HG03575 (cell line): ENCODE results near the gene GNA14.
A peak's percentile ranks its signal among the peaks of the same experiment; 100 is the strongest.
"Not testable (repeated sequence)": the region's sequence is repeated elsewhere in the genome, so short reads cannot be mapped to it uniquely, and the experiment has no call there.

ENCODE experiments used
- ATAC-seq: cut with Tn5 transposase; IDR thresholded peaks from one replicate; pipeline ENCODE4 v1.9.1; 2021; ENCODE audit not compliant: unreplicated experiment, insufficient number of reproducible peaks, low FRiP score; ENCODE audit errors: extremely low read depth

The GNA14 gene

GRCh38 chr9:77463151-77463550 lies 185.0 kb downstream of the GNA14 start:
- ATAC-seq: no peak

GRCh38 chr9:77462066-77462465 lies 186.1 kb downstream of the GNA14 start:
- no peak for ATAC-seq

GRCh38 chr9:77460938-77461337 lies 187.2 kb downstream of the GNA14 start:
- no peak for ATAC-seq

GRCh38 chr9:77457916-77458592 lies 190.1 kb downstream of the GNA14 start:
- no peak for ATAC-seq

DNA sequence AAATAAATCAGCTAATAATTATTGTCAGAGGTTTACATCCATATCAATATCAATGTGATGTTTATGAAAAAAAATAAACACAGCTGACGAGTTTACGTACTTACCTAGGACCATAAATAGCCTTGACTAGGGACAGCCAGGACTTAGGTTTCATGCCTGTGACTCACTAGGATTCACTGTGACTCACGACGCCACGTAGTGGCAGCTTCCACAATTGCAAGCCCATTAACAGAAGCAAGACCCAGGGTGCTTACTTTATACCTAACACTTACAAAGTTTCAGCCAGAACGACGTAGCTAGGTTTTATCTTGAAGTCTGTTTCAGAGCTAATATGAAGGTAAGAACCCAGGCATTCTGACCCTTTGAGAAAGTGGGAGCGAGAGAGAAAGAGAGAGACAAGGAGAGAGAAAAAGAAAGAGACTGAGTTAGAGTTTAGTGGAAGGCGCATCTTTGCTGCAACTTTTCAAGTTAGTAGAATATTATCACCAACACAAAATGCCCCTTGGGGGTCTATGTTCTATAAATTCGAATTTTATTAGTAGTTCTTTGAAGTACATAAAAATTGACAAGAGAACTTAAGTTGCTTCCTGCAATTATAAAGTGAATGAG lies 191.2 kb downstream of the GNA14 start:
- ATAC-seq: peak; percentile 55

DNA sequence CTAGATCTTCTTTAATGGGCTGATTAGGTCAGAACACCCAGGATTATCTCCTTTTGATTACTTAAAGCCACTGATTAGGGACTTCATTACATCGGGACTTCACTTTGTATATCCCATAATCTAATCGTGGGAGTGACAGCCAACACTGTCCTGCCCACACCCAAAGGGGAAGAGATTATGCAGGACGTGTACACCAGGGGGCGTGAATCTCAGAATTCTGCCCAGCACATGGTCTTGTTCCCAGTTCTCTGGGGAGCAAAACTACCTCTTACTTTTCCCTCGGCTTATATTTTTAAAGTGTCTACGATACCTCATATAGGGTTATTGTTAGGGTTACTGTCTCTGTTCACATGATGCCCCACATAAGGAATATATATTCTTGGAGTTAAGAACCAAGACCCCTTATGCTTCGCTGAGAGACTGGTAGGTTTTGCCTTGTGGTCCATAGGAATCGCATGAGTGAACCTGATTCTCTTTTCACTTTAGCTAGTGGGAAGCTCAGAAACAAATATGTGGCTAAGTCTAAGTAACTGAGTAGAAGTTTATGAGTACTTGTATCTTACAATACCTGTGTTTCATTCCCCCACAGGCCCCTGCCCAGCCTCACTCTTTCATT lies 192.7 kb downstream of the GNA14 start:
- no peak for ATAC-seq

DNA sequence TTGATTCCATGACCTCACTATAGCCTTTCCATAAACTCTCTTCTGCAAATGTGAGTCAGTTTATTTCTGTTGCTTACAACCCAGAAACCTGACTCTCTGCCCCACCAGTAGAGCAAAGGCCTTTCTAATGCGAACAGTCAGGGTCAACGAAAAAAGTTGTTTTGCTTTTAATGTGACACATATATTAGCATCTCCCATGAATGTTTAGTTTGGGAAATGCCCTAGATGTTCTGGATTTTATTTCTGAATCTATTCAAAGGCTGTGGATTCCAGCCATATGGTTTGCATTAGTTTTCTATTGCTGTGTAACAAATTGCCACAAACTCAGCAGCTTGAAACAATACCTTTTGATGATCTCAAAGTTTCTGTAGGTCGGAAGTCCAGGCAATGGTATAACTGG lies 193.5 kb downstream of the GNA14 start:
- ATAC-seq: no peak

DNA sequence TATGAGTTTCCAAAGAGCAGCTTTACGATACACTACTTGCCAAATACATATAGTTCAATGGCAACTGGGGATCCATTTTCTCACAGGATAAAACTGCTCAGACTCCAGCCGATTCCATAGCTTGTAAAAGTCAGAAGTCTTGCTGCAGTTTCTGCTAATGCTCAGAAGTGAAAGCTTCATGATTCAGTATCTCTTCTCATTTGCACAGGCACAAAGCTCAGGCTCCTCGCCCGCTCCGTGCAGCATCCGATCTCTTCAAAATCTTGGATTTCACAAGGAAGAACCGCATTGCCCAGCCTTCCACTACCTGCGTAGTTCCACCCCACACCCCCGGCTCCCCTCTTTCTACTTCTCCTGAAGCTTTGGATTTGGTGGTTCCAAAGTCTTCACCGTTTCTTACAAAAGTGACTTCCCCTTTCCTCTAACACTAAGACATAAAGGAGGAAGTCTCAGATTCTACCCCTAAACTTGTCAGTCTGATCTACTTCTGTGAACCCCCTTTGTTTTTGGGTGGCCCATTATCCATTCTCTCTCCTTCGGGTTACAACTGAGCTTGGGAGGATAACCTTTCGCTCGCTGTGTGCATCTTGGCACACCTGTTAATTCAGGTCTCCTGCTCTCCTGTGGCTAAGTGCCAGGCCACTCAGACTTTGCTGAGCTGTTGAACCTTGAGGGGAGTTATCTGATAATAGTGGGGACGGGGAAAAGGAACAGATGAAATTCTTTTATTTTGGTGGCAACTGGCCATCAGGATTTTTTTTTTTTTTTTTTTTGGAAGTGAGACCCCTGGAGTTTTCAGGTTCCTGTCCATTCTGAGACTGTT lies 194.1 kb downstream of the GNA14 start:
- no peak for ATAC-seq

DNA sequence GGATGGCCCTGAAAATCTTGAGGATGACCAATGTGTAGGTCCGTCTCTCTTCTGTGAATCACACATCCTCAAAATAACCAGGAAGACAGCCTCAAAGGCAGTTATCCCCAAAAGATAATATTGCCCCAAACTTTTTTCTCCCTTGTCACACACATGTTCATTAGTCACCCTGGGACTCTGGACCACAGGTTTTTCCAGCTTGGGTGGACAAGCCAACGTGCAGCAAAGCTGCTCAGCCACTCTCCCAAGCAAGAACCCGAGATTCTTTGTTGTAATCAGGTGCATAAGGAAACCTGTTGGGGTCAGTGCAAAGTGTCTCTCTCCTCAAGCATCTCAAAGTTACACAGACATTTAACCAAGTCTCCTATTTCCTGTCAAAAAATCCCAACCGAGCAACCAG lies 196.6 kb downstream of the GNA14 start:
- ATAC-seq: no peak

GRCh38 chr9:77450085-77450475 lies 198.0 kb downstream of the GNA14 start:
- ATAC-seq: no peak

GRCh38 chr9:77449240-77450084 lies 198.7 kb downstream of the GNA14 start:
- no peak for ATAC-seq

DNA sequence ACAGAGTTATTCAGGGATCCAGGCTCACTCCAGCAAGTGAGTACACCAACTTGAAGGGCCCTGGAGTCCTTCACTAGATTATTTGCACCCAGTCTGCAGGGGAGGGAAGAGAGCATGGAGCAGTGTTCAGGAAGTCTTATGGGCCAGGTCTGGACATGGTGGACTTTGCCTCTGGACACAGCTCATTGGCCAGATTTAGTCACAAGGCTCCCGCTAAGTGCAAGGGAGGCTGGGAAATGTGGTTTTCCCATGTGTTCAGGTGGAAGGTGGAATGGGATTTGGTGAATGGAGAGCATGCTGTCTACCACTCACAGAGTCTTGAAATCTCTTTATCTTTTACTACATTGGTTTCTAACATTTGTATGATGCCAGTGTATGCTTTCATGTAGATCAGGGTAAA lies 200.5 kb downstream of the GNA14 start:
- no peak for ATAC-seq

DNA sequence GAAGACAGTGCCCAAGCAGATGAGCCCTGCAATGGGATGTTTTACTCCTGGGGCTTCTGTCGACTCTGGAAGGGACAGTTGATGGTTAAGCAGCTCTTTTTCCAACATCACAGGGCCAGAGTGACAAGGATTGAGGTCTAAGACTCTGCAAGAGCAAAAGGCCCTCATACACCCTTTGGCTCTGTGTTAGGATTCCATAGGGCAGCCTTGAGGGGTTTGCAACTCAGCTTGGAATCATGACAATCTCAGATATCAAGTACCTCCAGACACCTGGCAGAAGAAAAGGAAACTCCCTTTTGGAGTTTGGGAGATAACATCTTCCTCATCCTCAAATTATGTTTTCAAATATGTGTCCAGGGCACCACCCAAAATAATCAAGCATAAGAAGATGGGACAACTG lies 205.7 kb downstream of the GNA14 start:
- no peak for ATAC-seq

- ATAC-seq: not testable (repeated sequence)
These were observed 207.0 kb downstream of the GNA14 start for GRCh38 chr9:77441124-77441523.

GRCh38 chr9:77440057-77440456 lies 208.1 kb downstream of the GNA14 start:
- ATAC-seq: no peak

- no peak for ATAC-seq
These were observed 209.5 kb downstream of the GNA14 start for GRCh38 chr9:77438653-77439052.

- ATAC-seq: no peak
These were observed 212.4 kb downstream of the GNA14 start for GRCh38 chr9:77435688-77436087.

DNA sequence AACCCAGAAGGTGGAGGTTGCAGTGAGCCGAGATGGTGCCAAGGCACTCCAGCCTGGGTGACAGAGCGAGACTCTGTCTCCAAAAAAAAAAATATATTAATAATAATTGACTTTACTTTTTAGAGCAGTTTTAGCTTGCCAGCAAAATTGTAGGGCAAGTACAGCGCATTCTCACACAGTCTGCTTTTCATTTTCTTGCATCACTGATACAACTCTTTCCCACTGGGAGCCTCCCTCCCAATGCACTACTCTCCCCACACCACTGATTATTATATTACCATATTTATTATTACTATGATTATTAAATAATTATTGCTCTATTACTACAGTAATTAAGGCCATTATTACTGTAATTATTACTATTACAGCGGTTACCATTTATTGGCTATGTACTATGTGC lies 212.8 kb downstream of the GNA14 start:
- no peak for ATAC-seq
